MM.1S (cell line): ENCODE data around the gene RGS17.
"Not testable (repeated sequence)": the region's sequence is repeated elsewhere in the genome, so short reads cannot be mapped to it uniquely, and the experiment has no call there.

Source experiments
- DNase-seq: peaks from one replicate; pipeline ENCODE4 v3.0.0-alpha.2; 2015
- H2AFZ ChIP-seq: fragments of 300-600 bp; sonication (generic); 2 replicates; pipeline ENCODE4 v1.6.0; 2016; ENCODE audit warnings: antibody characterized with exemption, low read length
- H3F3A ChIP-seq: fragments of 300-600 bp; sonication (generic); 2 replicates; pipeline ENCODE4 v1.6.1; 2016; ENCODE audit warnings: mild to moderate bottlenecking, antibody characterized with exemption, low read length, moderate library complexity, mixed read lengths; ENCODE audit not compliant: insufficient read depth
- H3K27ac ChIP-seq: fragments of 300-600 bp; sonication (generic); 2 replicates; pipeline ENCODE4 v1.5.1; 2016; ENCODE audit warnings: mild to moderate bottlenecking, low read length
- H3K27me3 ChIP-seq: fragments of 300-600 bp; sonication (generic); replicated peaks from 2 replicates; pipeline ENCODE4 v1.6.0; 2016; ENCODE audit warnings: low read length; ENCODE audit not compliant: insufficient read depth
- H3K36me3 ChIP-seq: fragments of 300-600 bp; sonication (generic); replicated peaks from 2 replicates; pipeline ENCODE4 v1.6.1; 2016; ENCODE audit warnings: mild to moderate bottlenecking, low read length, mixed read lengths; ENCODE audit not compliant: insufficient read depth
- H3K4me1 ChIP-seq: fragments of 300-600 bp; sonication (generic); 2 replicates; pipeline ENCODE4 v1.6.1; 2016; ENCODE audit warnings: low read length, mixed read lengths
- H3K4me2 ChIP-seq: fragments of 300-600 bp; sonication (generic); 2 replicates; pipeline ENCODE4 v1.6.0; 2016; ENCODE audit warnings: low read depth, low read length
- H3K4me3 ChIP-seq: fragments of 300-600 bp; sonication (generic); 2 replicates; pipeline ENCODE4 v1.5.1; 2016; ENCODE audit warnings: low read length, mixed read lengths
- H3K79me2 ChIP-seq: fragments of 300-600 bp; sonication (generic); 2 replicates; pipeline ENCODE4 v1.6.1; 2016; ENCODE audit warnings: mixed run types, low read length, mixed read lengths
- H3K9ac ChIP-seq: fragments of 300-600 bp; sonication (generic); 2 replicates; pipeline ENCODE4 v1.6.1; 2016; ENCODE audit warnings: low read length, mixed read lengths
- H3K9me2 ChIP-seq: fragments of 300-600 bp; sonication (generic); replicated peaks from 2 replicates; pipeline ENCODE4 v1.6.1; 2016; ENCODE audit warnings: mild to moderate bottlenecking, low read length, mixed read lengths; ENCODE audit not compliant: insufficient read depth
- H3K9me3 ChIP-seq: fragments of 300-600 bp; sonication (generic); replicated peaks from 2 replicates; pipeline ENCODE4 v1.6.1; 2016; ENCODE audit warnings: mild to moderate bottlenecking, low read length, mixed read lengths; ENCODE audit not compliant: insufficient read depth
- H4K20me1 ChIP-seq: fragments of 300-600 bp; sonication (generic); 2 replicates; pipeline ENCODE4 v1.6.1; 2016; ENCODE audit warnings: mild to moderate bottlenecking, low read length, moderate library complexity, mixed read lengths; ENCODE audit not compliant: insufficient read depth
- CTCF ChIP-seq: fragments of 300-600 bp; sonication (generic); IDR thresholded peaks from 2 replicates; pipeline ENCODE4 v1.5.1; 2016; ENCODE audit warnings: antibody characterized with exemption, low read length, mixed read lengths
- EZH2 ChIP-seq: fragments of 300-600 bp; sonication (generic); optimal IDR thresholded peaks from 2 replicates; pipeline ENCODE3; 2017; ENCODE audit warnings: low read depth, mild to moderate bottlenecking, antibody characterized with exemption, low read length, mixed read lengths
- EZH2phosphoT487 ChIP-seq: fragments of 300-600 bp; sonication (generic); IDR thresholded peaks from 2 replicates; pipeline ENCODE4 v1.6.1; 2018; ENCODE audit warnings: antibody characterized with exemption, low read length

RGS17 gene

DNA sequence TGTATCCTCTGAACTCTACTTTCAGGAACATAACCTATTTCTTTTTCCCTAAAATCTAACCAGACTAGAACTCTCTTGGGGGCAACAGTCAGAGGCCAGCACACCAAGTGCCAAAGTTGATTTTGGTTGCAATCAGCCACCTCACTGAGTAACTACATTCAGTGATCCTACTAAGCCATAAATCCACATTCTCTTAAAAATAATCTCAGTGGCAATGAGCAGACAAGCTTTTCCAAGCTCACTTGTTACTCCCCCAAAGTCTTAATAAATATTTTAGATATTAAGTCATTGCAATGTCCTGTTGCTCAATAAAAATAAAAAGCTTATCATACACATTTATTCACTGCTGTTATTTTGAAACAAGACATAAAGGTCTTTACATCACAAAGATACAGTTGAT lies 9.8 kb downstream of the RGS17 start:
- Histone ChIP-seq H3K27ac (no peak overlapping the region), H3K4me1 (no peaks in the 10 kb centered on the region), H2AFZ (no peak overlapping the region), H3K9me2 (no peaks in the 10 kb centered on the region), H3K9ac (no peak overlapping the region), H4K20me1 (no peaks in the 10 kb centered on the region), H3K4me2 (no peak overlapping the region), H3K9me3 (no peaks in the 10 kb centered on the region), H3K79me2 (no peaks in the 10 kb centered on the region), H3K4me3 (no peak overlapping the region), H3K27me3 (no peaks in the 10 kb centered on the region), H3F3A (no peaks in the 10 kb centered on the region), H3K36me3 (no peaks in the 10 kb centered on the region)
- DNase-seq, result no peak
- TF ChIP-seq EZH2phosphoT487 (no peak), CTCF (no peak), EZH2 (no peak)

GRCh38 chr6:153117986-153118879 lies 12.8 kb downstream of the RGS17 start:
- H2AFZ ChIP-seq, result no peak overlapping the region
- H3K9ac ChIP-seq, result no peak overlapping the region
- H3K27ac ChIP-seq, result no peak overlapping the region
- TF ChIP-seq EZH2, result no peak
- TF ChIP-seq CTCF, result no peak
- no peak for TF ChIP-seq EZH2phosphoT487
- H4K20me1 ChIP-seq, result no peaks in the 10 kb centered on the region
- H3K4me1 ChIP-seq, result no peaks in the 10 kb centered on the region
- no peaks in the 10 kb centered on the region for H3K9me2 ChIP-seq
- H3K4me2 ChIP-seq, result no peak overlapping the region
- DNase-seq, result no peak
- no peaks in the 10 kb centered on the region for H3K79me2 ChIP-seq
- no peaks in the 10 kb centered on the region for H3K27me3 ChIP-seq
- no peaks in the 10 kb centered on the region for H3K36me3 ChIP-seq
- no peaks in the 10 kb centered on the region for H3K9me3 ChIP-seq
- H3K4me3 ChIP-seq, result no peak overlapping the region
- no peaks in the 10 kb centered on the region for H3F3A ChIP-seq

DNA sequence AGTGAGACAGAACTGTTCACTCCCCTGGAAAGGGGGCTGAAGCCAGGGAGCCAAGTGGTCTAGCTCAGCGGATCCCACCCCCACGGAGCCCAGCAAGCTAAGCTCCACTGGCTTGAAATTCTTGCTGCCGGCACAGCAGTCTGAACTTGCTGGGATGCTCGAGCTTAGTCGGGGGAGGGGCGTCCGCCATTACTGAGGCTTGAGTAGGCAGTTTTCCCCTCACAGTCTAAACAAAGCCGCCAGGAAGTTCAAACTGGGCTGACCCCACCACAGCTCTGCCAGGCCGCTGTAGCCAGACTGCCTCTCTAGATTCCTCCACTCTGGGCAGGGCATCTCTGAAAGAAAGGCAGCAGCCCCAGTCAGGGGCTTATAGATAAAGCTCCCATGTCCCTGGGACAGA lies 20.0 kb downstream of the RGS17 start:
- H4K20me1 ChIP-seq, H3F3A ChIP-seq, H3K9ac ChIP-seq, H3K79me2 ChIP-seq, H3K27ac ChIP-seq, H2AFZ ChIP-seq, DNase-seq, H3K4me2 ChIP-seq, H3K4me3 ChIP-seq, H3K9me2 ChIP-seq, H3K9me3 ChIP-seq, H3K36me3 ChIP-seq, H3K4me1 ChIP-seq, H3K27me3 ChIP-seq: not testable (repeated sequence)

- not testable (repeated sequence) for H4K20me1 ChIP-seq, H3K9me2 ChIP-seq, H3K36me3 ChIP-seq, H3F3A ChIP-seq, H3K4me1 ChIP-seq, H3K9ac ChIP-seq, H3K79me2 ChIP-seq, H3K27me3 ChIP-seq, H3K4me2 ChIP-seq, H3K4me3 ChIP-seq, H2AFZ ChIP-seq, H3K27ac ChIP-seq, DNase-seq, H3K9me3 ChIP-seq
Measured at GRCh38 chr6:153110612-153111011, 20.5 kb downstream of the RGS17 start.
